Kidney epithelial cell (primary cell): ENCODE measurements around the gene ATG2B. TPM values are rescaled to one million over a fixed set of nuclear protein-coding genes. Genes with fewer than 3 reads are reported as not detected.
"Not testable (repeated sequence)": the region's sequence is repeated elsewhere in the genome, so short reads cannot be mapped to it uniquely, and the experiment has no call there.

Source experiments
- DNase-seq: peaks from one replicate; pipeline ENCODE4 v3.0.0-alpha.2; 2010; ENCODE audit warnings: low read depth
- H3K27me3 ChIP-seq: 2 replicates; pipeline ENCODE4 v1.6.0; 2011; ENCODE audit warnings: low read length; ENCODE audit not compliant: control insufficient read depth, insufficient read depth
- H3K36me3 ChIP-seq: 2 replicates; pipeline ENCODE4 v1.5.1; 2011; ENCODE audit warnings: low read length; ENCODE audit not compliant: control insufficient read depth, insufficient read depth
- H3K4me3 ChIP-seq: 2 replicates; pipeline ENCODE4 v1.5.1; 2011; ENCODE audit warnings: low read depth, mild to moderate bottlenecking, control low read depth, low read length
- CTCF ChIP-seq: IDR thresholded peaks from 2 replicates; pipeline ENCODE4 v1.5.1; 2011; ENCODE audit warnings: mild to moderate bottlenecking, moderate library complexity, low read length, control low read depth, inconsistent platforms; ENCODE audit not compliant: insufficient read depth, poor library complexity, severe bottlenecking
- total RNA-seq: library from RNA; depleted of rRNA; stranded (reverse); fragments of >200 nt; gene quantifications from 2 replicates; pipeline ENCODE4 v1.2.3, GENCODE V29; 2015

Gene ATG2B
- total RNA-seq, 1 donor from 2014 or later: 12.0 TPM

DNA sequence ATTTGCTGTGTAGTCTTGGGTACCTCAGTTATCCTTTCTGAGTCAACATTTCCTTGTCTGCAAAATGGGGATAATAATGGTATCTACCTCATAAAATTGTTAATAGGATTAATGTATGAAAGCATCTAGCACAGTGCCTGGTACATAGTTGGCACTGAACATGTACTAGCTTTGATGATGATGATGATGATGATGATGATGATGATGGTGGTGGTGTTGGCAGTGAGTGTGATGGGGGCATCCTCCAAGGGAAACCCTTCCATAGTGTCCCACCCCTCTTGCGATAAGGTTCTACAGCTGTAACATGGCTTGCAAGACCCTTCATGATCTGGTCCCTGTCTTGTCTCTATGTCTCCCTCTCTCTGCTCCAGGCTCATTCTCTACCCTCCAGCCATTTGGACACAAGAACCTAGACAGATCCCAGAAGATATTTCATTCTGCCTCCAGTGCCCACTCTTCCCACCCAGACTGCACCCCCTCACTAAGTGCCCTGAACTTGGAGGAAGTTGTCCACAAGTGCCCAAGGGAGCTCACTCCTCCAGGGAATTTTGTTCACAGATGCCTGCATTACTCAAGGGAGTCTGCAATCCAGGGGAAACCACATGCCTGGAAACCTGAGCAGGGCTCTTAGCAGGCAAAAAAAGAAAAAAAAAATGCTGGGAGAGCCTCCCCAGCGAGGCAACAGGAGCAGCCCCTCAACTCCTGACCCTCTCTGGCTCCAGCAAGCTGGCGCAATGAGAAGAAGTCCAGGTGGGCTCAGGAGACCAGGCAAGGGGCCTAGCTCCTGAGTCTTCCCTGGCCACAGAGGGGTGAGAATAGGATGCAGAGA, 117.2 kb downstream of the ATG2B start:
- H3K36me3 ChIP-seq: no peaks in the 10 kb centered on the region
- H3K4me3 ChIP-seq: no peak overlapping the region
- DNase-seq: no peak
- no peak for TF ChIP-seq CTCF
- peaks cover 1% of the 10 kb centered on the region for H3K27me3 ChIP-seq

DNA sequence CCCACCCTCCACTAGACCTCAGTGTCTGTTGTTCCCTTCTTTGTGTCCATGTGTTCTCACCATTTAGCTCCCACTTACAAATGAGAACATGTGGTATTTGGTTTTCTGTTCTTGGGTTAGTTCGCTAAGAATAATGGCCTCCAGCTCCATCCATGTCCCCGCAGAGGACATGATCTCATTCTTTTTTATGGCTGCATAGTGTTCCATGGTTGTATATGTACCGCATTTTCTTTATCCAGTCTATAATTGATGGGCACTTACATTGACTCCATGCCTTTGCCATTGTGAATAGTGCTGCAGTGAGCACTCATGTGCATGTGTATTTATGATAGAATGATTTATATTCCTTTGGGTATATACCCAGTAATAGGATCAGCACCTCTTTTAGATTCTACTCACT, 118.1 kb downstream of the ATG2B start:
- H3K36me3 ChIP-seq, DNase-seq, H3K4me3 ChIP-seq, H3K27me3 ChIP-seq: not testable (repeated sequence)

DNA sequence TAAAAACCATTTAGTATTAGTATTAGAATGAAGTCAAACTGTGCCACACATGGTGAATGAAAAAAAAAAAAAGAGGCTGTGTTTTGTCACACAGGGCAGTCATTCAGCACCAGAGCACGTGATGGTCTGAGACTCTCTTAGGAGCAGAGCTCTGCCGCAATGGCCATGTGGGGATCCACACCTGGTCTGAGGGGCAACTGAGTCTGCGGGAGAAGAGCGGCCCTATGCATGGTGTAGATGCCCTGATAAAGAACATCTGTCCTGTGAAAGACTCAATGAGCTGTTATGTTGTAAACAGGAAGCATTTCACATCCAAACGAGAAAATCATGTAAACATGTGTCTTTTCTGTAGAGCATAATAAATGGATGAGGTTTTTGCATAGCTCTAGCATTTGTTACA, 119.4 kb downstream of the ATG2B start:
- H3K4me3 ChIP-seq: no peak overlapping the region
- no peak for DNase-seq
- peaks cover 3% of the 10 kb centered on the region for H3K27me3 ChIP-seq
- no peaks in the 10 kb centered on the region for H3K36me3 ChIP-seq
- no peak for TF ChIP-seq CTCF

GRCh38 chr14:96242126-96242525, 121.0 kb downstream of the ATG2B start:
- H3K27me3 ChIP-seq: peaks cover 3% of the 10 kb centered on the region
- no peaks in the 10 kb centered on the region for H3K36me3 ChIP-seq
- no peak for DNase-seq
- no peak for TF ChIP-seq CTCF
- no peak overlapping the region for H3K4me3 ChIP-seq

GRCh38 chr14:96240641-96241040, 122.5 kb downstream of the ATG2B start:
- H3K27me3 ChIP-seq: peaks cover 3% of the 10 kb centered on the region
- no peaks in the 10 kb centered on the region for H3K36me3 ChIP-seq
- no peak for TF ChIP-seq CTCF
- H3K4me3 ChIP-seq: no peak overlapping the region
- no peak for DNase-seq

GRCh38 chr14:96239711-96240141, 123.4 kb downstream of the ATG2B start:
- TF ChIP-seq CTCF: no peak
- no peak overlapping the region for H3K4me3 ChIP-seq
- DNase-seq: no peak
- no peaks in the 10 kb centered on the region for H3K36me3 ChIP-seq
- H3K27me3 ChIP-seq: peaks cover 3% of the 10 kb centered on the region
